ENCODE results near the gene ATCAY.

DNA sequence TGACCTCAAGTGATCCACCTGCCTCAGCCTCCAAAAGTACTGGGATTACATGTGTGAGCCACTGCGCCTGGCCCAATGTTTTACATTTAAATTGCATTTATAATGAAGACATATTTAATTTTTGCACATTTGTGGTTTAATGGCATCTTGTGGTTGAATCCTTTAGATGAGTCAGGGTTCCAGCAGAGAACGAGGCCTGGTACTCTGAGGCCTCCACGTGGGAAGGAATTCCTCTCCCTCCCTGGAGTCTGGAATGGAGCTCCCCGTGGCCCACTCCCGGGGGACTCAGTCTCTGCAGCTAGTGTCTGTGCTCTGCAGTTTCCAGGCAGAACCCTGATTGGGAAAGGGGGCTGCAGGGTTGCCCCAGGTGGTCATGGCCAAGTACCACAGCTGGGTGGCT lies 35.9 kb upstream of the ATCAY start:
- TF ChIP-seq, protein P1, sequence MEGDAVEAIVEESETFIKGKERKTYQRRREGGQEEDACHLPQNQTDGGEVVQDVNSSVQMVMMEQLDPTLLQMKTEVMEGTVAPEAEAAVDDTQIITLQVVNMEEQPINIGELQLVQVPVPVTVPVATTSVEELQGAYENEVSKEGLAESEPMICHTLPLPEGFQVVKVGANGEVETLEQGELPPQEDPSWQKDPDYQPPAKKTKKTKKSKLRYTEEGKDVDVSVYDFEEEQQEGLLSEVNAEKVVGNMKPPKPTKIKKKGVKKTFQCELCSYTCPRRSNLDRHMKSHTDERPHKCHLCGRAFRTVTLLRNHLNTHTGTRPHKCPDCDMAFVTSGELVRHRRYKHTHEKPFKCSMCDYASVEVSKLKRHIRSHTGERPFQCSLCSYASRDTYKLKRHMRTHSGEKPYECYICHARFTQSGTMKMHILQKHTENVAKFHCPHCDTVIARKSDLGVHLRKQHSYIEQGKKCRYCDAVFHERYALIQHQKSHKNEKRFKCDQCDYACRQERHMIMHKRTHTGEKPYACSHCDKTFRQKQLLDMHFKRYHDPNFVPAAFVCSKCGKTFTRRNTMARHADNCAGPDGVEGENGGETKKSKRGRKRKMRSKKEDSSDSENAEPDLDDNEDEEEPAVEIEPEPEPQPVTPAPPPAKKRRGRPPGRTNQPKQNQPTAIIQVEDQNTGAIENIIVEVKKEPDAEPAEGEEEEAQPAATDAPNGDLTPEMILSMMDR (IDR thresholded peaks at IDR 0.05; ENCODE audit: borderline replicate concordance, extremely low read depth, low read length, poor library complexity, severe bottlenecking): no peak
- no peak for TF ChIP-seq EZH2 (IDR thresholded peaks at IDR 0.05; ENCODE audit: borderline replicate concordance, low read depth, low read length, severe bottlenecking)
